Right cardiac atrium (tissue), 5 donors: ENCODE measurements around the gene GAREM1. TPM values are rescaled to one million over a fixed set of nuclear protein-coding genes. Genes with fewer than 3 reads are reported as not detected.

Source experiments
- ATAC-seq, 2 donors: fragments of 200-7000 bp; cut with Tn5 transposase; one replicate each; pipeline versions ENCODE4 v1.8.0 to v1.9.1; 2020; ENCODE audit warnings: moderate library complexity in 2 of 2, mild to moderate bottlenecking in 1 of 2
- DNase-seq, 3 donors: peaks; one replicate each; pipeline ENCODE4 v3.0.0-alpha.2; 2020
- H3K27ac ChIP-seq: one replicate; pipeline ENCODE4 v1.5.1; 2013; ENCODE audit warnings: mild to moderate bottlenecking, low read length, control low read depth, moderate library complexity
- H3K27me3 ChIP-seq: one replicate; pipeline ENCODE4 v1.6.1; 2013; ENCODE audit not compliant: control insufficient read depth, insufficient read depth
- H3K4me1 ChIP-seq: one replicate; pipeline ENCODE4 v1.6.1; 2013; ENCODE audit warnings: low read length; ENCODE audit not compliant: control insufficient read depth, insufficient read depth
- H3K4me3 ChIP-seq: one replicate; pipeline ENCODE4 v1.5.1; 2013; ENCODE audit warnings: low read length, control low read depth
- H3K9me3 ChIP-seq: one replicate; pipeline ENCODE4 v1.6.1; 2013; ENCODE audit warnings: low read length; ENCODE audit not compliant: control insufficient read depth
- WGBS: extraction: QIAGEN DNeasy Blood & Tissue Kit; methylation state at CpG from one replicate; pipeline ENCODE4 v1.1.7; 2013; 5-methylcytosine and 5-hydroxymethylcytosine counted together
- intact Hi-C, 4 donors: fragments of 100-400 bp; cut with DNase I; formaldehyde crosslinking; loops; one replicate each; pipeline versions ENCODE4 v1.11.0 to v1.14.0; 2022 to 2023
- polyA plus RNA-seq: library from polyadenylated mRNA; stranded (reverse); fragments of 200-250 nt; gene quantifications from one replicate; pipeline ENCODE4 v1.2.3, GENCODE V29; 2013
- total RNA-seq, 4 donors: library from RNA; stranded (reverse); fragmentation: NEBNext Ultra II Directional; extraction: Animal tissue kit (Norgen Biotek cat#: 25700); gene quantifications; one replicate each; pipeline ENCODE4 v1.2.1, GENCODE V29; 2021
- donor health status: healthy with polysubstance abuse.
- donor health status: DM: no; HTN: yes; CAD: no.
- donor health status: DM: no; HTN: no; CAD: no.
- donor health status: DM: no; HTN: yes; CAD: no; lungs with severe emphysema.
- donor health status: DM: yes; HTN: yes; CAD: no.

The GAREM1 gene
- total and polyA plus RNA-seq, 5 donors: 2.9 to 14.8 (median 12.7) TPM

DNA sequence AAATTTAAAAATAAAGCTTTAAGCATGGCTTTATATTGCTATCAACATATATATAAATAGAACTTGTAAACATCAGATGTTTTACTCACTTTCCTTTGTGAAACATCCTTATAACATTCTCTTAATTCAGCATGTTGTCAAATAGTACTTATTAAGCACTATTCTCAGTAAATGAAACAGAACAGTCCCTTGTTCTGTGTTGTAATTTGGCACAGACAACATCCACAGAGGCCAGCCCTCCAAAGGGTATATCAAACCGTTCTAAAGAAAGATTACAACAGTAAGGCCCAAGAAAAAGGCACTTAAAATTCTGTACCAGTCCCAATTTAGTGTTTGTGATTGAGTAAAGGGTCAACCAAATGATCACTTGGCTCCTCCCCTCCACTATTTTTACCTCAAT lies 46.0 kb downstream of the GAREM1 start:
- peak in 1 of 3 donors; percentile 37 for DNase-seq
- Histone ChIP-seq H3K4me1 (peaks cover 5% of the 10 kb centered on the region), H3K4me3 (no peak overlapping the region), H3K27me3 (no peaks in the 10 kb centered on the region), H3K27ac (no peak overlapping the region), H3K9me3 (no peaks in the 10 kb centered on the region)
- ATAC-seq: peak; percentile 86 to 91
- intact Hi-C loops: no loop called here
- WGBS: 21% methylated on average over 1 of the region's 1 CpG

DNA sequence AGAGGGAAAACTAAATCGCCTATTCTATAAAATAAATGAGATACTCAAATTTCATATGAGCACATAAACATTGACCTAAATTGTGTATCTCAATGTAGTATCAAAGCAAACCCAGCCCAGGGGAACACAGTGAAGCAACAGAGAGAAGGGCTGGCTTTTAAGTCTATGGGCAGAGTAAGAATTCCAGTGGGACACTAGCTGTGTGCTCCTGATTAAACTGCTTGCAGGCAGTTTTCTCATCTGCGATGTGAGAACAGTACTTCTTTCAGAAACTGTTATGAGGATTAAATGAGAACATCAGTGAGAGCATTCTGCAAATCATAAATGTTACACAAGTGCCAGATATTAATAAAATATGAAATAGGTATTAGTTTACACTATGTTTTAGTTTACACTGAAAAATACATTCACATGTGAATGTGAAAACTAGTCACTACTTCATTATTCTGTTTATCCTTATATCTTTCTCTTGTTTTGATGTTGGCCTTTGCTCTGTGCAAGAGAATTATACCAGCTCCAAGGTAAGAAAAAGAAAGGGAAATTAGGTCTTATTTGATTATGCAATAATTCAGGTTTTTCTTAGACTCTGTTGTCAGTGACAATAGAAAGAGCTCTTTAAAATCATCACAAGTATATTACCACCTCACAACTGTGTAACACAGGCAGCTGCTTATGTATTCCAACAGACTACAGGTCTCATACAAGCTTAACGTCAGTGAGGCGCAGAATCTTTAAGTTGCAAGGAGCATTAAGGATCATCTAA lies 47.5 kb downstream of the GAREM1 start:
- Histone ChIP-seq H3K27me3 (no peaks in the 10 kb centered on the region), H3K9me3 (no peaks in the 10 kb centered on the region), H3K27ac (peak overlapping the region; percentile 3), H3K4me3 (no peak overlapping the region), H3K4me1 (peaks cover 5% of the 10 kb centered on the region)
- ATAC-seq: no peak
- intact Hi-C loops: no loop called here
- 79% methylated on average over 4 of the region's 4 CpGs for WGBS
- DNase-seq: no peak

DNA sequence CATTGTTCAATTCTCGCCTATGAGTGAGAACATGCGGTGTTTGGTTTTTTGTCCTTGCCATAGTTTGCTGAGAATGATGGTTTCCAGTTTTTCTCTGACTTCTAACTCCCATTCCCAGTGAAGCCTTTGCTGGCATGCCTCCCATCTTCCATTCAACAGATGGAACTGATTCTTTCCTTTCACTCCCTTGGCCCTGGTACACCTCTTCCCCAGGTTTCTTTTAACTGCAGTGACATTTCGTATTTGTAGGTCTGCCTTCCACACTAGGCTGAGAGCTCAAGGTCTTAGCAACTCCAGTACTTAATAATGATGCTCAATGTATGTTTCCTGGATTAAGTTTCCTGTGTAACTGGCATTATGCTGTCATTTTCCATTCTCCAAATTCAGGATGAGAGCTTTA lies 48.5 kb downstream of the GAREM1 start:
- DNase-seq (no peak), ATAC-seq (no peak)
- H3K27ac ChIP-seq: no peak overlapping the region
- WGBS: 86% methylated on average over 3 of the region's 3 CpGs
- intact Hi-C loops: no loop called here
- H3K4me1 ChIP-seq: peaks cover 5% of the 10 kb centered on the region
- H3K27me3 ChIP-seq: no peaks in the 10 kb centered on the region
- no peaks in the 10 kb centered on the region for H3K9me3 ChIP-seq
- H3K4me3 ChIP-seq: no peak overlapping the region

DNA sequence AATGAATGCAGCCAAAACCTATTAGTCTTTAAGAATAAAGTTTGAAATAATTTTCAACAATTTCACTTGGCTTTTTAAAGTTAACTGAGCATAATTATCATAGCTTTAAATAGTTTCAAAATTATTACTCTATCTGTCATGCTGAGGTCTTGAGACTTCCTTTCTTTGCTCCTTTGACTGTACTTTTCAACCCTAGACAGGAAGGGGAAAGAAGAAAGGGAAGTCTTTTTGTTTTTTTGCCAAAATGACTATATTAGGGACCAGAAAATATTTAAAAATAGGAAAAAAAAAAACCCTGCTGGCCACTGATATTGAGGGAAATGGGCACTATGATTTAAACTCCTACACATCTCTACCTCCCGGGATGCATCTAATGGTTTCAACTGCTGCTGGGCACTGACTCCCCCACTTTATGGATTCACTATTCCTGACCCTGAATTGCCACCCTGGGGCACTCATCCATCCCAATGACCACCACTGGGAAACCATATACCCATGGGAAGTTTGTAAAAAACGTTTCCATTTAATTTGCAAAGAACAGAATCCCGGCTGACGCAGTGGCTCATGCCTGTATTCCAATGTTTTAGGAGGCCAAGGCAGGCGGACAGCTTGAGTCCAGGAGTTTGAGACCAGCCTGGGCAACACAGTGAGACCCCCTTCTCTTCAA lies 50.5 kb downstream of the GAREM1 start:
- 57% methylated on average over 5 of the region's 5 CpGs for WGBS
- no peaks in the 10 kb centered on the region for H3K9me3 ChIP-seq
- peaks cover 5% of the 10 kb centered on the region for H3K4me1 ChIP-seq
- intact Hi-C loops: no loop called here
- DNase-seq: no peak
- no peaks in the 10 kb centered on the region for H3K27me3 ChIP-seq
- no peak for ATAC-seq
- H3K4me3 ChIP-seq: no peak overlapping the region
- peak overlapping the region; percentile 10 for H3K27ac ChIP-seq

DNA sequence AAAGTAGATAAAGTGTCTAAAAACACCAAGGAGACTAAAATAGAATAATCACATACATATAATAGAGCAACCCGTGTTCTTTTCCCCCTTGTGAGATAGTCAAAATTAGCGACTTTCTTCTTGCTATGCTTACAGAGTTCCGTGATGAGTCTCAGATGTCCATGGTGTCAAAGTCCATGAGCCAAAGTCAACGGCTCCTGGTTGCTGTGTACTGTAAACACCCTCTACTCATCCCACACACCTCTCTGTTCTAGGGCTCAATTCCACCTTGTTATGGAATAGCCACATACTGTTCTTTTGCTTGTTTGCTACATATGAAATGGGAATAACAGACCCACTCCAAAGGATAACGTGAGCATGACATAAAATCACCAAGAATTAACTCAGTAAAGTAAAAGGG lies 52.5 kb downstream of the GAREM1 start:
- intact Hi-C loops: no loop called here
- no peak for ATAC-seq
- DNase-seq: no peak
- Histone ChIP-seq H3K4me1 (peaks cover 5% of the 10 kb centered on the region), H3K27me3 (no peaks in the 10 kb centered on the region), H3K4me3 (no peak overlapping the region), H3K9me3 (no peaks in the 10 kb centered on the region), H3K27ac (no peak overlapping the region)
- 77% methylated on average over 5 of the region's 5 CpGs for WGBS

DNA sequence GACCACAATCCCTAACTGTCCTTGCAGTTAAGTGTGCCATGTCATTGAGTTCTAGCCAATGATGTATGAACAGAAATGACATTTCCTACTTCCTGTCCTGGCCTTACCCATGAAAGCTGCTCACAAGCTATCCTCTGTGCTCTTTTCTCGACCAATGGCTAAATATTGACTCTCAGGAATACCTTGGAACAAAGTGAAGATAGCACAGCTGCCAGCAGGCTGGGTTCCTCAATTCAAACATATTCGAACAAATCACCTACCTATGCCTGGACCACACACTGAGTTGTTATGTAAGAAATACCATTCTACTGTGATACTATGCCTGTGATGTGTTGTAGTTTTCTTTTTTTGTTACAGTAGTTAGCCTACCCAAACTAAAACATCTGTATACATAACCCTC lies 65.1 kb downstream of the GAREM1 start:
- Histone ChIP-seq H3K27ac (no peak overlapping the region), H3K27me3 (no peaks in the 10 kb centered on the region), H3K4me1 (no peaks in the 10 kb centered on the region), H3K4me3 (no peak overlapping the region), H3K9me3 (no peaks in the 10 kb centered on the region)
- ATAC-seq: no peak
- no peak for DNase-seq
- intact Hi-C loops: no loop called here
- WGBS: 78% methylated on average over 2 of the region's 2 CpGs

DNA sequence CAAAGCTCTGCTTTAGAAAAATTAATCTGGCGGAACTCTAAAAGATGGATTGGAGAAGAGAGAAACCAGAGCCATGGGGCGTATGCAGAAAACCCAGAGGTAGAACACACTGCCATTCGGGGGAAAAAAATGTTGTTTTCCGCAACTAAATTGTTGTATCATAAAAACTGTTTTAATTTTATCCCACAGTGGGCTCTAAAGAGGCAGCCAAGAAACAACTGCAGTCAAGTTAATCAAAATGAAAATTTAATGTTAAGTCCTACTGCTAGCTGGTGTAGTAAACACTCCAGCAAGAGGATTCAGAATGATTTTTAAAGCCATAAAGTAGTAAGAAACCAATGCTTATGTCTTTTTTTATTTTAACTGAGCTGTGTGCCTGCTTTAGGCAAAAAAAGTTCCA lies 69.1 kb downstream of the GAREM1 start:
- no peaks in the 10 kb centered on the region for H3K4me1 ChIP-seq
- H3K4me3 ChIP-seq: no peak overlapping the region
- WGBS: 82% methylated on average over 4 of the region's 4 CpGs
- H3K27ac ChIP-seq: no peak overlapping the region
- H3K9me3 ChIP-seq: no peaks in the 10 kb centered on the region
- ATAC-seq (no peak), DNase-seq (no peak)
- intact Hi-C loops: no loop called here
- no peaks in the 10 kb centered on the region for H3K27me3 ChIP-seq

DNA sequence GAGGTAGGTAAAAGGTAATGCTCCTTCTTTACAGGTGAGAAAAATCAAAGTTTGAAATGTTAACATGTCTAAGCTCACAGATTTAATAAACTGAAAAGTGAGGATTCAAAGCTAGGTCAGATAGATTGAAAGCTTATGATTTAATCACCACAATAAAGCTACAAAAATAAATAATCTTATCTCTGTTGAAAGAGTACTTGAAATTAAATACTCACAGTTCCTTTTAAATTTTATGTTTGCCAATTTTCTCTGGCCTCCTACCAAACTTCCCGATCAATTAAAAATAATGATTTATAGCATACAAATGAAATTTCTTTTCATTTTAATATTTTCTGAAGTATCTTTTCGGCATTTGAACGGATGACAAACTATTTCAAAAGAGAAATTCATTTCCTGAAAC lies 77.3 kb downstream of the GAREM1 start:
- intact Hi-C loops: no loop called here
- H3K4me1 ChIP-seq: no peaks in the 10 kb centered on the region
- H3K4me3 ChIP-seq: no peak overlapping the region
- DNase-seq: no peak
- no peaks in the 10 kb centered on the region for H3K27me3 ChIP-seq
- ATAC-seq: no peak
- 63% methylated on average over 3 of the region's 3 CpGs for WGBS
- H3K9me3 ChIP-seq: no peaks in the 10 kb centered on the region
- H3K27ac ChIP-seq: no peak overlapping the region

DNA sequence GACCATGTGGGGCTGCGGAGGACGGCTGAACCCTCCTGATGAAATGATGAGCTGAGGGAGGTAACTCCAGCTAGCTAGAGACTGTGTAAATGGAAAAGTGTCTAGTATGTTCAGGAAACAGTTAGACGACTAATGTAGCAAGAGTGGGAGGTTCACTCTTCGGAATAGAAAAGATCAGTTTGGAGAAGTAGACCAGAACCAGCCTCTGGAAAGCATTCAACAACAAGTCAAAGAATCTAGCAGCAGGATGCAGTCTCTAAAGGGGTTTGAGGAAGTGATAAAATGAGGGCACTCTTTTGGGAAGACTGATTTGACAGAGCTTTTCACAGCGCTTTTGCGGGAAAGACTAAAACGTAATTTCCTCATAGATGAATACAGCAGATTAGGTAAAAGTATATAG lies 79.6 kb downstream of the GAREM1 start:
- no peaks in the 10 kb centered on the region for H3K27me3 ChIP-seq
- ATAC-seq (peak in 1 of 2 donors; percentile 40), DNase-seq (peak in 1 of 3 donors; percentile 31)
- intact Hi-C loops: no loop called here
- no peaks in the 10 kb centered on the region for H3K9me3 ChIP-seq
- H3K4me3 ChIP-seq: no peak overlapping the region
- no peak overlapping the region for H3K27ac ChIP-seq
- no peaks in the 10 kb centered on the region for H3K4me1 ChIP-seq
- WGBS: 66% methylated on average over 7 of the region's 7 CpGs

DNA sequence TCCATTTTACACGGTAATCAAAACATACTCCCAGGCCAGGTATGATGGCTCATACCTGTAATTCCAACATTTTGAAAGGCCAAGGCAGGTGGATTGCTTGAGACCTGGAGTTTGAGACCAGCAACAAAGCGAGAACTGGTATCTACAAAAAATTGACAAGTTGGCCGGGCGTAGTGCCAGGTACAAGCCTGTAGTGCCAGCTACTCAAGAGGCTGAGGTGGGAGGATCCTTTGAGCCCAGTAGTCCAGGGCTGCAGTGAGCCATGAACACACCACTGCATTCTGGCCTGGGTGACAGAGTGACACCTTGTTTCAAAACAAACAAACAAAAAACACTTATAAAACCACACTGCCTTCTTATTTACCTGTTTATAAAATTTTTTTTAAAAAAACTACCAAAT lies 80.8 kb downstream of the GAREM1 start:
- Histone ChIP-seq H3K27ac (no peak overlapping the region), H3K27me3 (no peaks in the 10 kb centered on the region), H3K4me3 (no peak overlapping the region), H3K4me1 (no peaks in the 10 kb centered on the region), H3K9me3 (no peaks in the 10 kb centered on the region)
- intact Hi-C loops: loop anchor here in 1 of 4 donors (10.0 kb wide), 1 partner anchor 45 kb away; no protein-coding TSS in a partner anchor
- 70% methylated on average over 4 of the region's 4 CpGs for WGBS
- DNase-seq: peak; percentile 41 to 80 (median 75)
- peak; percentile 59 to 73 for ATAC-seq

DNA sequence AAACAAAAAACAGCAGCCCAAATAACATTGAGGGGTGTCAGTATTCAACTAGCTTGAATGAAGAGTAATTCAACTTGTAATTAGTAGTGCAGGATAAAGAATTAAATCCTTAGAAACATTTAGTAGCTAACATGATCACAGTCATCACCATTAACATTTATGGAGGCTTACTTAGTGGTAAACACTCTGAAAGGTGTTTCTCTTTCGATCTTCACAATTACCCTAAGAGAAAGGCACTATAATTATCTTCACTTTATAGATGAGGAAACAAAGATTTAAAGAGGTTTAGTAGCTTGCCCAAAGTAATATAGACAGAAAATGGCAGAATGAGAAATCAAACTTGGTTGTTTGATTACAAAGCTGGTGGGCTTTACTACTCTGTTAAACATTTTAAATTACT lies 81.5 kb downstream of the GAREM1 start:
- Histone ChIP-seq H3K9me3 (no peaks in the 10 kb centered on the region), H3K4me1 (no peaks in the 10 kb centered on the region), H3K4me3 (no peak overlapping the region), H3K27ac (no peak overlapping the region), H3K27me3 (no peaks in the 10 kb centered on the region)
- no peak for DNase-seq
- ATAC-seq: no peak
- WGBS: 82% methylated on average over 1 of the region's 1 CpG
- intact Hi-C loops: loop anchor here in 1 of 4 donors (10.0 kb wide), 1 partner anchor 46 kb away; no protein-coding TSS in a partner anchor
